ENCODE measurements around the gene TSEN54.
"Not testable (repeated sequence)": the region's sequence is repeated elsewhere in the genome, so short reads cannot be mapped to it uniquely, and the experiment has no call there.

The TSEN54 gene

DNA sequence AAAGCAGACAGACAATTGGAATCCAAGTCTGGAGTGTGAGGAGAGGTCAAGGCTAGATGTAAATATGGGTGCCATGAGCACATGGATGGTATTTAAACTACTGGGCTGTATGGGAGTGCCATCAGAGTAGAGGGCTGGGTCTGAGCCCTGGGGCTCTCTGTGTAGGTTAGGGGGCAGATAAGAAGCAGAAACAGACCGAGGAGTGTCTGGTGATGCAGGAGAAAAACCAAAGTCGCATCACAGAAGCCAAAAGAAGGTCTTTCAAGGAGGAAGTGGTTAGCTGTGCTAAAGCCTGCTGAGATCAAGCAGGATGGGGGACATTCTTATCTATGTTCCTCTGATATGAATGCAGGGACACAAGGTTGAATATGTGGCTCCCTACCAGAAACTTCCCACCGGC, 1.9 kb downstream of the TSEN54 start:
- DNase-seq (ENCODE audit: low read depth) = peak; percentile 47

DNA sequence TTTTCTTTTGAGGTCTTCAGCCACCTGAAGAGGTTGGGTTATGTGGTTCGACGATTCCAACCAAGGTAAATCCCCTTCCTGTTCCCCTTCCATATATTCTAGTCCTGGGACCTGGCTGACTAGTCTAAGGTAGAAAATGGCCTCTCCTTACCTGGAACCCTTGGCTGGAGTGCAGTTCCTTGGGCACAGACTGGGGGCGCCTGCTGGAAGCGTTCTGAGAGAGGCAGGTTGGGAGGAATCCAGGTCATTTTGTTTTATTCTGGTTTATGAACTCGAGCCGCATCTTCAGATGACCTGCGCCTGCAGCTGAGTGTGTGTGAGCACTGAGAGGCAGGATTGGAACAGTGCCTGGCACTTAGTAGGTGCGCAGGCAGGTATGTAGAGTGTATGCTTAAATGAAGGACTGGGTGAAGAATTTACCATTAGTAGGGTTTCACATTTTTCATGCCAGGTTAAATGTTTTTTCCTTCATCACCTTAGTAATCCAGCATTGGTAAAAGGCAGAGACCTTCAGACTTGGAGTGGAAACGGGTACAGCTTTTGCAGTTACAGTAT, 2.7 kb downstream of the TSEN54 start:
- no peak for DNase-seq (ENCODE audit: low read depth)

DNA sequence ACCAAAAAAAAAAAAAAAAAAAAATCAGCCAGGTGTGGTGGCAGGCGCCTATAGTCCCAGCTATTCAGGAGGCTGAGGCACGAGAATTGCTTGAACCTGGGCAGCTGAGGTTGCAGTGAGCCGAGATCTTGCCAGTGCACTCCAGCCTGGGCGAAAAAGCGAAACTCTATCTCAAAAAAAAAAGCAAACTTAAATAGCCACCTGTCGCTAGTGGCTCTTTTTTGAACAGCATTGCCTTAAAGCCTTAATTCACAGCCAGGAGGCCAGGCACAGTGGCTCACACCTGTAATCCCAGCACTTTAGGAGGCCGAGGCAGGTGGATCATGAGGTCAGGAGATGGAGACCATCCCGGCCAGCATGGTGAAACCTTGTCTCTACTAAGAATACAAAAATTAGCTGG, 4.1 kb downstream of the TSEN54 start:
- DNase-seq (ENCODE audit: low read depth) = not testable (repeated sequence)

DNA sequence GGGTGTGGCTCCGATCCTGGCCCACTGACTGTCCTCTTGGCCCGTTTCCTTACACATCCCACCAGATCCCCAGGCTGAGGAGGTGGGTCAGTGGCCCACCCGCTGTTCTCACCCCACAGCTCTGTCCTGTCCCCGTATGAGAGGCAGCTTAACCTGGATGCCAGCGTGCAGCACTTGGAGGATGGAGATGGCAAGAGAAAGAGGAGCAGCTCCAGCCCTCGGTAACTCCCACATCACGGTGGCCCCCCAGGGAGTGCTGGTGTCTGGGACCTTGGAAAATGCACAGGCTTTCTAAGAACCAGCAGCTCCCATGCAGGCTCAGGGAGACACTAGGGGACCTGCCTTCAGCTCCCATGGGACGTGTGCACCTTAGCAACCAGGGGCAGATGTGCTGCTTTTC, 5.0 kb downstream of the TSEN54 start:
- DNase-seq (ENCODE audit: low read depth) = no peak

DNA sequence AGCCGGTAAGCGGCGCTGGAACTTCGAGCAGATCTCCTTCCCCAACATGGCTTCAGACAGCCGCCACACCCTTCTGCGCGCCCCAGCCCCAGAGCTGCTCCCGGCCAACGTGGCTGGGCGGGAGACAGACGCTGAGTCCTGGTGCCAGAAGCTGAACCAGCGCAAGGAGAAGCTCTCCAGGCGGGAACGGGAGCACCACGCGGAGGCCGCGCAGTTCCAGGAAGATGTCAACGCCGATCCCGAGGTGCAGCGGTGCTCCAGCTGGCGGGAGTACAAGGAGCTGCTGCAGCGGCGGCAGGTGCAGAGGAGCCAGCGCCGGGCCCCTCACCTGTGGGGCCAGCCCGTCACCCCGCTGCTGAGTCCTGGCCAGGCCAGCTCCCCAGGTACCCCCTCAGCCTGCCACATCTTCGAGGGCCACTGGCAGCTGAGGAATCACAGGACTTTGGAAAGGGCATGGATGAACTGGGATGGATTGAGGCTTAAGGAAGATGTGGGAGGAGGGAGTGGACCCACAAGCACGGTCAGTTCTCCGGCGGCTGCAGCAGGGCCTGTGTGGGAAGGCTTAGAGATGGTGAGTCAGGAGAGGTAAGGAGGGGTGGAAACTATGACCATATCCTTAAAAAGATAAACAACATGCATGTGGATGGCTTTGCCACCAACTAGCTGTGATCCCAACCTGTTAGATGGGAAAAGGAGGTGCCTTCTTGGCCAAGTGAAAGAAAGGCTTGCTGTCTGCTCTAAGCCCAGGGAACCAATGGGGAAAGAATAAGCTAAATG, 5.8 kb downstream of the TSEN54 start:
- no peak for DNase-seq (ENCODE audit: low read depth)

DNA sequence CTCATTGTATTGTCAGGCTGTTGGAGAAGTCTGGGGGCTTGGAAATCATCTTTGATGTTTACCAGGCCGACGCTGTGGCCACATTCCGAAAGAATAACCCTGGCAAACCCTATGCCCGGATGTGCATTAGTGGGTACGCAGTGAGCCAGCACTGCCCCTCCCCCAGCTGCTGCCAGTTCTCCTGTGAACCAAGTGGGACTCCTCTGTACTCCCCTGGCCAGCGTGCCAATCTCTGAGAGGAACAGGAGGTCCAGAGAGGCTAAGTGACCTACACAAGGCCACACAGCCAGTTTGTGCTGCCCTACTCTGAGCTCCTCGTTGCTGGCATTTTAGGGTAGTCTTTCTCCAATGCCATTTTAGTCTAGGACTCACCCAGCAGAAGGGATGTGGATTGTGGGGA, 7.3 kb downstream of the TSEN54 start:
- DNase-seq (ENCODE audit: low read depth) = no peak

DNA sequence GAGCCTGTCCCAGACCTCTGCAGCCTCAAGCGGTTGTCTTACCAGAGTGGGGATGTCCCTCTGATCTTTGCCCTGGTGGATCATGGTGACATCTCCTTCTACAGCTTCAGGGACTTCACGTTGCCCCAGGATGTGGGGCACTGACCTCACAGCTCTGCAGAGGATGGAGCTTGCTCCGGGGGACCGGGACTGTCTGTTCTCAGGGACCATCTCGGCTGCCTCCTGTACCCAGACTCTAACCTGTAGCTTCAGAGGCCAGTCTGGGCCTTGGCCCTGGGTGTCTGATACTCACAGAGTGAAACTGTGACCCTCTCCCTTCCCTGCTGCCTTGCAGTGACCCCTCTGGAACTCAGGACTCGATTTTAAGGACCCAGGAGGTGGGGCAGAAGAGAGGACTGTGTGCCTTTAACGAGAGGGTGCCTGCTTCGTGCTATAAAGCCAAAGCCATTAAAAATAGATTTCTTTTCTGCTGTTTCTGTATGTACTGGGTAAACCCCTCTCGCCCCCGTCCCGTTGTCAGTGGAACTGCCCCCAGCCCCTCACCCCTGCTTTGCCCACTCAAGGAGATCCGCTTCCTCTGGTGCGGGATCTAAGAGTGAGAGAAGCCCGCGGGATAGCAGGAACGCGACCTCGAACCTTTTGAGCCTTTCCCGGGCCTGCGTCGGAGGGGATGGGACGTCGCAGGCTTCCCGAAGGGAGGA, 8.1 kb downstream of the TSEN54 start:
- no peak for DNase-seq (ENCODE audit: low read depth)

DNA sequence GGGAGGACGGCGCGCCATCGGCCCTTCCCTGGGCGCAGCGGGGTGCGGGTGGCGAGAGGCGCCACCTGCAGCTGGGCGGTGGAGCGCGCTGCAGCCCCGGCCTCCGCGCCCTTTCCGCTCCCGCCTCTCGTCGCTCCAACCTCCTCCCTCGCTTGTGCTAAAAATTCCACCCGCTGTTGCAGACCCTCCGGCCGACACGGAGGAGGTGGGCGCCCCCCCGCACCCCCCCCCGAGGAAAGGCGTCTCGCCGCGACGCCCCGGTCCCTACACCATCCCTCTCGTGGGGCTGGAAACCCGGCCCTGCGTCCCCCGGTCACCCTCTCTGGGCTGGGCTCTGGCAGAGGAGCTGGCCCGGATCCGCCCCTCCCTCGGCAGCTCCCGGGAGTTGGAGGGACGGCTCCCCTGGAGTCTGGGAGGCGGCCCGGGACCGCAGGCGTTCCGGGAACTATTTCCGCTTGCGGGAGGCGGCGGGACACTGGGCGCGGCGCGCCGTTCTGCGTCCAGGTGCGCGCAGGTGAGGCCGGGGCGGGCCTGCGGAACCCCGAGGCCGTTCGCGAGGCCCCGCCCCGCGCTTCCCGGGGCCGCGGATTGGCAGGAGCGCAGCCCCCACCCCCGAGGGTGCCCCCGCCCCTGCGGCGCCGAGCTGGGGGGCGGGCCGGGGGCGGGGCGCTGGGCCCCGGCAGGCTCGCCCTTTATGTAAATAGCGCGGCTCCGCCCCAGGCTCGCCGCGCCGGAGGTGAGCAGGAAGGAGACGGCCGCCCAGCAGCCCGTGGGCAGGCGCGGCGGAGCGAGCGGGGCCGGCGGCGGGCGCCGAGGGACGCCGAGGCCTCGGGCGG, 8.9 kb downstream of the TSEN54 start, which contains the start of gene LLGL2:
TSS of gene LLGL2 (plus strand) at position 728 of the 836 bp plus-strand sequence. CDS start 17,730 bp downstream, outside the sequence.
- peak; percentile 78 for DNase-seq (ENCODE audit: low read depth)

DNA sequence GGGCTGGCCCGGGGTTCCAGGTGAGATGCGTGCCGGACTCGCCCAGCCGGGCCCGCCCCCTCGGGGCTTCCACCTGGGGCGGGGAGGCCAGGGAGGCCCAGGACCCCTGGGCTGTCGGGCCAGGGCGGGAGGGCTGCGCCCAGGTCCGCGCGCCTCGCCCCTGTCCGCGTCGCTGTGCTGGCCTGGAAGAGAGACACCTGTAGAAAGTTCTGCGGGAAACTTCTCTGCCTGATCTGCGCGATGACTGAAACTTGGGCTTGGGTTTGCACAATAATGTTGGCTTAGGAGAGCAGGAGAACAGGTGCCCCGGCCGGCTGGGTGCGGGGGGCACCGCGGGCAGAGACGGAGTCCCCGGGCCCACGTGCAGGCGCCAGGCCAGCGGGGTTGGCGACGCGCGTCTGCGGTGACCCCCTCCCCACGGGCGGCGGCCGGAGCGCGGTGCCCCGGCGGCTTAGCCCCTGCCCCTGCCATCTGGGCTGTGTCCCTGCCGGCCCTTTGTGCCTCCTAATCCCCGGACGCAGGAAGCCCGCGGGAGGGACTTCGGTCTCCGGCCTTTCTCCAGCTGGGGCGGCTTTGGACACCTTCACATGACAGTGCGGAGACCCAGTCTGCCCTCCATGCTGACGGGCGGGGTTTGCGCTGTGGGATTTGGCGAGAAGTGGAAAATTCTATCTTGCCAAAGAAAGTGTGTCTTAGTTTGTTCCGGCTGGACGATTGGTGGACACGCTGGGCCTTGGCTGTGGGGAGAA, 9.7 kb downstream of the TSEN54 start:
- no peak for DNase-seq (ENCODE audit: low read depth)

DNA sequence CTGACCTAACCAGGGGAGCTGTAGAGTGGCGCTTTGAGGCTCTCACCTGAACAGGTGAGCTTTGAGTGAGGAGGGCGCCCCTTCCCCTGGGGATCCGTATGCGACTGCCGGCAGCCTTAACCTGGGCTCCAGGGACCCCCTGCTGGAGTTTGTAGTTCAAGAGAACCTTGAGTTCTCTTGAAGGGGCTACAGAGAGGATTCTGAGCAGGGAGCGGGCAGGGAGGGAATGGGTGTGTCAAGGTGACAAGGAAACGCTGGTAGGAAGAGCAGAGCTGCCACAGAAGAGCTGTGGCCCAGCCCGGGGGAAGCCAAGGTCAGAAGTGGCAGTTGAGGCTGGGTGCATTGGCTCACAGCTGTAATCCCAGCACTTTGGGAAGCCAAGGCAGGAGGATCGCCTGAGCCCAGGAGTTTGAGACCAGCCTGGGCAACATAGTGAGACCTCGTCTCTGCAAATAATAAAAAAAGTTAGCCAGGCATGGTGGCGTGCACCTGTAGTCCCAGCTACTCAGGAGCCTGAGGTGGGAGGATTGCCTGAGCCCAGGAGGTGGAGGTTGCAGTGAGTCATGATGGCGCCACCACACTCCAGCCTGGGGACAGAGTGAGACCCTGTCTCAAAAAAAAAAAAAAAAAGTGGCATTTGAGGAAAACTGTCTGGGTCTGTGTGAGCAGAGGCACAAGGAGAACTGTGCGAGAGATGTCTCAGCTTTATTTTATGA, 10.4 kb downstream of the TSEN54 start:
- DNase-seq (ENCODE audit: low read depth) = no peak

DNA sequence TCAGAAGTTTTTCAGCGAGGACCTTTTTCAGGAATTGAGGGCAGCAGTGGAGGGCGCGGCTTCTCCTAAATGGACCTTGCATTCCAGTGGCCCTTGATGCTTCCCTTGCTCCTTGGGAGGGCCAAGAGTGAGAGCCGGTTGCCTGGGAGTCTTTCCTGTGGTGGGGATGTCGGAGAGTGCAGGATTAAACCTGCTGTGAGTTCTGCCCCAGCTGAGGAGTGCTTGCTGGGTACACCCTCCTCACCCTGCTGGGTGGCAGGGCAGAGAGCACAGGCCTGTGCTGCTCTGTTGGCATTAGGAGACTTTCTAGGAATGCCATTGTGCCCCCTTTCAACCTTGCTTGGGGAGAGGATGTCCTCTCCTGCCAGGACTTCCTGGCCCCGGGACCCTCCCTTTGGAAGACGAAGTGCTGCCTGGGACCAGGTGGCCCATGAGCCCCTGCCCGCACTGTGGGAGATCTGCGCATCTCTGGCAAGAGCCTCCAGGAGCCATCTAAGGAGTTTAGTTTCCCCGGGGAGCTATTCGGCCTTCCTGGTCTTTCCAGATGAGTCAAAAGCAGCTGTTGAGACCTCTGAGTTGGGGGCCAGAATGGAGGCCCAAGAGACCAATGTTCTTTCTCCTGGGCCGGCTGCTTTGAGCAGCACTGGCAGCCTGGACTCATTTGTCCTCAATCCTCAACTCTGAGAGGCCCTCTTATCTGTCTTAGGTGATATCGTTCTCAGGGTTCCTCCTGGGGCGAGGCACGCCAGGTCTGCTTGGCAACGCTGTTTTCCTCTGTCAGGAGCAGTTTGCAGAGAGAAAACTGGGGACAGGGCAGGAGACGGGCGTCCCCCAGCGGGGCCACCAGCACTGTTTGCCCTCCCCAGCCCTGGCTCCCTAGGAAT, 14.8 kb downstream of the TSEN54 start:
- no peak for DNase-seq (ENCODE audit: low read depth)

DNA sequence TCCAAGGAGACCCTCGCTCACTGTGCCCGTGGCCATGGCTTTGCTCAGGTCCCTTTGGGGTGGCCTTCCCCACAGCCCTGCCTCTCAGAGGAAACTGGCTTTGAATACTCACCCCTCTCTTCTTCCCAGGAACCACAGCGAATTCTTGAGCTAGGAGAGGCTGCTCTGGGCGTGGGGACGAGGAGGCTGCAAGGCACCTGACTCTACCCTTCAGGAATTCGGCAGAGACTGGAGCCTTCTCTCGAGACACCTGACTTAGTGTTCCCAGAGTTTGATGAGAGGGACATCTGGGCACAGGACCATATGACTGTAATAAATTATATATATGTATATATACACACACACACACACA, 15.4 kb downstream of the TSEN54 start:
- no peak for DNase-seq (ENCODE audit: low read depth)

DNA sequence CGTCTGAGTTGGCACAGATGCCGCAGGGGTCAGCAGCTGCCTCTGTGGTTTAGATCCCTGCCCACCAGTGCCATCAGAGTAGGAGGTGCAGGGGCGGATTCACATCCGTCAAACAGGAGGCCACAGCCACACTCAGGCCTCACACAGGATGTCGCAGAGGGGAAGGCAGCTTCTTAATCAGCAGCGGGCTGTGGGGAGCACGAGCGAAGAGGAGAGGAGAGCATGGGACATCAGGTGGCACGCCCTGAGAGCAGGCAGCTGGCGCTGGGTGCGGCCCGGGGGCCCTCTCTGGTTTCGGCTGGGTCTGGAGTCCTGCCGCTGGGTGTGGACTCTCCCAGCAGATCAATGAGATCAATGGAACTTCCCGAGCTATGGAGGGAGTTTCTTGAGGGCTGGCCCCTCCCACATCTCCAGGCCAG, 18.8 kb downstream of the TSEN54 start:
- DNase-seq (ENCODE audit: low read depth) = peak; percentile 17

DNA sequence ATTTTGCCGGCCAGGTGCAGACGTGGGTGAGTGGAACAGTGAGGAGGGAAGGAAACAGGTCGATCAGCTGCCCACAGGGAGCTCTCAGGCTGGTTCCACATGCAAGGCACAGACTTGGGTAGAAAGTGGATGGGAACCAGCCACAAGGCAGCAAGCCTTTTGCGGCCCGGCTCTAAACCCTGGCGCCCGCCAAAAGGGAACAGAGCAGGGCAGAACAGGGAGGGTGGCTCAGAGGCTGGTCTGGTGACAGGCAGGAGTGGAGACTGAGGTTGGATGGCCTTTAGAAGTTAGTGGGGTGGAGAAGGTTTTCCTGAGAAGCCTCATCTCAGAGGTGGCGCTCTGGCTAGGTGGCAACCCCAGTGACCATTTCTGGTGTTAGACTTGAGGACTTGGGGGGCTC, 19.5 kb downstream of the TSEN54 start:
- no peak for DNase-seq (ENCODE audit: low read depth)

DNA sequence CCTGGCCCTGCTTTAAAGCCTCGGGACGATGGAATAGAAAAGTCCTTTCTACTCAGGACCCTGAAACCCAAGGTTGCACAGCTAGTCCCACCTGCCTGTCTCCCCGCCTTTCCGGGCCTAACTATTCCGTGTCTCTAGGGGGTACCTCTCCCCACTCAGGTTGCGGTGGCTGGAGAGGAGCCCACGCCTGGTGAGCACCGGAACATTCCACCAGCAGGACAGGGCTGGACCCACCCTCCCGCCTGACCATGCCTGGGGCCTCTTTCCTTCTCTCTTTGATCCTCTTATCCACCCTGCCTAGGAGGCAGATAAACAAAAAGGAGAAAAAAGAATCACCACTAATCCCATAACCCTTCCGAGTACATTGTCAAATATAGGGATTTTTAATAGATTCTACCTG, 20.0 kb downstream of the TSEN54 start:
- no peak for DNase-seq (ENCODE audit: low read depth)

DNA sequence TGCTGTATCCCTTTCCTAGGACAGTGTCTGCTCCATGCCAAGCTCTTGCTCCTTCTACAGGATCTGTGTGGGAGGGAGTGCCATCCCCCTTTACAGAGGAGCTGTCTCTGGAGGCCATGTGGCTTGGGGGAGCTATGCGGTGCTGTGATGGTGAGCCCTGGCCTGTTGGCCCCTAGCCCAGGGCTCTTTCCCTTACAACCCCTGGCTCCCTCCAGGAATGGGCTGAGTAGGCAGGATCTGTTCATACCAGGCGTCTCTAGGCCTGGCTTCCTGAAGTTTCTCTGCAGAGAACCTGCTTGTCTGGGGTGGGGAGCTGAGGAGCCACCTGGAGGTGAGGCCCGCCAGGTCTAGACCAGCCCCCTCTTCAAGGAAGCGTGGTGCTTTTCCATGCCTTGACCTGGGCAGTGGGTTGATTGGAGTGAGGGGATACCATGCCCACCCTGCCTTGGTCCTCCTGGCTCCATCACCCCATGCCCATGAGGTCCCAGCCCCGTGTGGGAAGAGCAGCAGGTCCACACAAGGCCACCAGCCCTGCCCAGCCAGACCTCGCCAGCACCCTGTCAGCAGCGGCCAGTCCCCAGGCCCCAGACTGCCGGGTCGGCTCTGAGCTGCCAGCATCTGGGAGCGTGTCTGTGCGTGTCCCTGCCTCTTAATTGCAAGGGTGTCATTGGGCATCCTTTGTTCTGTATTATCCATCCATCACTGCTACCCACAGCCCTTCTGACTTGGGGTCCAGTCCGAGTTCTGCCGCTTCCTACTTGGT, 23.8 kb downstream of the TSEN54 start:
- no peak for DNase-seq (ENCODE audit: low read depth)

DNA sequence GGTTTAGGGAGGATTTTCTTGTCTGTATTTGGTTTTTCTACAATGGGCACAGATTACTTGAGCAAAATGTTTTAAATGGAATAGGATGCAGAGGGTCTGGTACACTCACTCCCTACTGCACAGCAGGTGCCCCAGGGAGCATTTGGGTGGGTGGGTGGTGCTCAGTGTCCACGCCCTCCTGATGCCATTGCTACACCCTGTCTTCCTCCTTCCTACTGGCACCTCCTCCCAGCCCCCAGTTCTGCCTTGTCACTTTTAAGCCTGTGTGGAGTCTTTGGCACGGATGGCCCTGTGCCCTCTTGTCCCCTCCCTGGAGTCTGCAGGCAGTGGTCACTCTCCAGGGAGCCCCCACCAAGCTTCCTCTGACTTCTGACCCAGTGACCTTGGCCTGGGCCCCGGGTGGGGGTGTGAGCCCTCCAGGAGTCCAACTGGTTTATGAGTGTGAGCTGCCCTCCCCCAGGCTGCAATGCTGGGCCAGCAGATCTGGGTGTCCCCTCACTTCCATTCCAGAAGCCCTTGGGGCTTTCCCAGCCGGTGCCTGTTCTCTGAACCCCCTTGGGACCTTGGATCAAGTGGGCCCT, 24.7 kb downstream of the TSEN54 start:
- no peak for DNase-seq (ENCODE audit: low read depth)

DNA sequence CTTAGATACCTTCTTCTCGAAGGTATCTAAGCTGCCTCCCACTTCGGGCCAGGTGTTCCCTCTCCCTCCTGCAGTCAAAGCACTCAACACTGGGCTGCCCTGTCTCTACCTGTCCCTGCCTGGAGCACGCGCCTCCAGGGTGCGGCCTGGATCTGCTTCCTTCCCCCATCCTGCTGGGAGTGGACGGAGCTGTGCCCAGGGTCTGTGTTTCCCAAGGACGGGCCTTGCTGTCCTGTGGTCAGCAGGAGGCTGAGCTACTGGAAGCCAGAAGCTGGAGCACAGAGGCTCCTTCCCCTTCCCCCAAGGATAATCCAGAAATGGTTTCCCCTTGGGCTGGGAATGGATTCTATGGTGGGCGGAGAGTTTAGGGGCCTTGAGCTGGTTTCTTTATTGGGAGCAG, 25.9 kb downstream of the TSEN54 start:
- no peak for DNase-seq (ENCODE audit: low read depth)

Measured in T-helper 22 cell (primary cell).